Mucosa of stomach (tissue), 1 donor: ENCODE data around the gene FAM3B.

Source experiments
- H3K27me3 ChIP-seq: one replicate; pipeline ENCODE4 v1.7.0; 2013; ENCODE audit warnings: mild to moderate bottlenecking, low read length; ENCODE audit not compliant: control insufficient read depth, insufficient read depth
- H3K36me3 ChIP-seq: one replicate; pipeline ENCODE4 v1.7.0; 2013; ENCODE audit warnings: low read length; ENCODE audit not compliant: control insufficient read depth, insufficient read depth
- H3K4me1 ChIP-seq: one replicate; pipeline ENCODE4 v1.7.0; 2013; ENCODE audit warnings: mild to moderate bottlenecking, low read length; ENCODE audit not compliant: control insufficient read depth, insufficient read depth
- H3K4me3 ChIP-seq: one replicate; pipeline ENCODE4 v1.7.0; 2013; ENCODE audit warnings: low read length
- H3K9ac ChIP-seq: one replicate; pipeline ENCODE4 v1.7.0; 2013; ENCODE audit warnings: mild to moderate bottlenecking, low read length, moderate library complexity
- H3K9me3 ChIP-seq: one replicate; pipeline ENCODE4 v1.7.0; 2013; ENCODE audit warnings: mild to moderate bottlenecking, low read length, moderate library complexity; ENCODE audit not compliant: control insufficient read depth
- donor health status: Pancreatic carcinoma.

Gene FAM3B

DNA sequence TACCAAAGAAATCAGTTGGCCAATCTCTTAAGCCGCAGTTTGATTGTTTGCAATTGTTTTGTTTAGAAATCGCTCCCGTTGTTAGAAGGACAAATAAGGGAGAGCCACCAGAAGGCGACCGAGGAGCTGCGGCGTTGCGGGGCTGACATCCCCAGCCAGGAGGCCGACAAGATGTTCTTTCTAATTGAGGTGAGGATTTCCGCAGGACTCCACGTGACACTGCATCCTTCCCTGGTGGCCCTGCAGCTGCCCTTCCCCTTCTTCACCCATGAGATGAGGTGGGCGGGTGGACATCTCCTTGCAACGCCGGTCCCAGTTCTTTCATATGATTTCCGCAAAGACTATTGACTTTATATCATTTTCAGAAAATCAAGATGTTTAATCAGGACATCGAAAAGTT is 82.2 kb downstream of the FAM3B start:
- Histone ChIP-seq H3K4me1 (peaks cover 20% of the 10 kb centered on the region), H3K9me3 (no peaks in the 10 kb centered on the region), H3K27me3 (no peaks in the 10 kb centered on the region), H3K36me3 (peaks cover 4% of the 10 kb centered on the region), H3K9ac (no peak overlapping the region), H3K4me3 (no peak overlapping the region)

DNA sequence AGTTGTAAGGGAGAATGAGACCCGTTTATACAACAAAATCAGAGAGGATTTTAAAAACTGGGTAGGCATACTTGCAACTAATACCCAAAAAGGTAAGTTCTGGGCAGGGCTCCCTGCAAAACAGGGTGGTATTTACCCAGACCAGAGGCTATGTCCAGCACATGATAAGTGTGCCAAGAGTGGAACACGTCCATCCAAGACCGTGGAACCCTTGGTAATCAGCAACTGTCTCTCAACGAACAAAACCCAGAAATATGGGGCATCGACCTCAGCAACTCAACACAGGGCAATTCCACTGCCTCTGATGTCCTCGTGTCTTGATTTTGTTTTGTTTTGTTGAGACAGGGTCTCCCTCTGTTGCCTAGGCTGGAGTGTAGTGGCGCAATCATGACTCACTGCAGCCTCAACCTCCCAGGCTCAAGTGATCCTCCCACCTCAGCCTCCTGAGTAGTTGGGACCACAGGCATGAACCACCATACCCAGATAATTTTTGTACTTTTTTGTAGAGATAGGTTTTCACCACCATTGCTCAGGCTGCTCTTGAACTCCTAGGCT is 82.7 kb downstream of the FAM3B start:
- H3K9me3 ChIP-seq: no peaks in the 10 kb centered on the region
- peaks cover 20% of the 10 kb centered on the region for H3K4me1 ChIP-seq
- no peak overlapping the region for H3K9ac ChIP-seq
- no peaks in the 10 kb centered on the region for H3K27me3 ChIP-seq
- no peak overlapping the region for H3K4me3 ChIP-seq
- H3K36me3 ChIP-seq: peaks cover 4% of the 10 kb centered on the region

DNA sequence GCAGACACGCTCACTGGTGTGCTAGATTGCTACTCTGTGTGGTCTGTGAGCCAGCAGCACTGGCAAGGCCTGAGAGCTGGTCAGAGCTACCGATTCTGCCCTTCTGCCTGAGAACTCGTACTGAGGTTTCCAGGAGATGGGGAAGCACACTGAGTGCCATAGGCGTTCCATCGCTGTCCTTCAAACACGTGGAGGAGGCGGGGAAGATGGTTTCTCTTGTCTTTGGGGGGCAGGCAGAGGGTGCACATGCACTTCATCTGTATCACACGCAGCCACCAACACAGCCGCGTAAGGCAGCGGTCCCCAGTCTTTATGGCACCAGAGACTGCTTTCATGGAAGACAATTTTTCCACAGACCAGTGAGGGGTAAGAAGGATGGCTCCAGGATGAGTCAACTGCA is 85.6 kb downstream of the FAM3B start:
- H3K4me1 ChIP-seq: peaks cover 6% of the 10 kb centered on the region
- H3K36me3 ChIP-seq: peaks cover 4% of the 10 kb centered on the region

DNA sequence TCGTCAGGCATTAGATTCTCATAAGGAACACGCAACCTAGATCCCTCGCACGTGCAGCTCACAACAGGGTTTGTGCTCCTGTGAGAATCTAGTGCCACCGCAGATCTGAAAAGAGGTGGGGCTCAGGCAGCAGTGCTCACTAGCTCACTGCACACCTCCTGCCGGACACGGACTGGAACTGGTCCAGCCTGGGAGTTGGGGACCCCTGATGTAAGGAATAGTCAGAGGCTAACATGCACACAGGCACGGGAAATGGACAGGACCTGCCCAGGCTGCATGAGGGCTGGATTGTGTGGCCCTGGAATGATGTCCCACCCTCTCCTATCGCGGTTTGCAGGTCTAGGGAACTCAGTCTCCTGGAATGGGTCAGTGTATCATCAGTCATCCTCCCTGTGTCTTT is 86.2 kb downstream of the FAM3B start:
- H3K9me3 ChIP-seq: no peaks in the 10 kb centered on the region
- H3K4me3 ChIP-seq: no peak overlapping the region
- no peak overlapping the region for H3K9ac ChIP-seq
- H3K27me3 ChIP-seq: no peaks in the 10 kb centered on the region
- H3K4me1 ChIP-seq: peaks cover under 1% of the 10 kb centered on the region
- H3K36me3 ChIP-seq: peaks cover 4% of the 10 kb centered on the region

More for the DNA sequence above, 85.6 kb downstream of the FAM3B start:
- H3K27me3 ChIP-seq: no peaks in the 10 kb centered on the region
- no peaks in the 10 kb centered on the region for H3K9me3 ChIP-seq
- no peak overlapping the region for H3K4me3 ChIP-seq
- no peak overlapping the region for H3K9ac ChIP-seq

DNA sequence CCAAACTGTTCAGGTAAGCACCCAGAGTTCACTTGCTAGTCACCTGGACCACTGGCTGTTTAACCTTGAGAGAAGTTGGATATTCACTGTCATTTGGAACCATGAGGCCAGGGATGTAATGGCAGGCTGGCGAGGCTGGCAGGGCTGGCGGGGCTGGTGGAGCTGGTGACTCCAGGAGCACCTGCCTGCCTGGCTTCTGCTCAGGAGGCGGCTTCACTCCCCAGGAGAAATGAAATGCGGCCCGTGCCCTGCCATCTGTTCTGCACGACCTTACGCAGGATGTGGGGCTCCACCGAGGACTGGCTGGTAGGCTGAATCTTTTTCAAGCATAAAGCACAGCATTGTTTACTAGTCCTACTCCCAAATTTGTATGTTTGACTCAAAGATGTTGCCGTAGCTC is 86.7 kb downstream of the FAM3B start:
- Histone ChIP-seq H3K4me1 (no peaks in the 10 kb centered on the region), H3K36me3 (peaks cover 4% of the 10 kb centered on the region), H3K9ac (no peak overlapping the region), H3K4me3 (no peak overlapping the region), H3K9me3 (no peaks in the 10 kb centered on the region), H3K27me3 (no peaks in the 10 kb centered on the region)

DNA sequence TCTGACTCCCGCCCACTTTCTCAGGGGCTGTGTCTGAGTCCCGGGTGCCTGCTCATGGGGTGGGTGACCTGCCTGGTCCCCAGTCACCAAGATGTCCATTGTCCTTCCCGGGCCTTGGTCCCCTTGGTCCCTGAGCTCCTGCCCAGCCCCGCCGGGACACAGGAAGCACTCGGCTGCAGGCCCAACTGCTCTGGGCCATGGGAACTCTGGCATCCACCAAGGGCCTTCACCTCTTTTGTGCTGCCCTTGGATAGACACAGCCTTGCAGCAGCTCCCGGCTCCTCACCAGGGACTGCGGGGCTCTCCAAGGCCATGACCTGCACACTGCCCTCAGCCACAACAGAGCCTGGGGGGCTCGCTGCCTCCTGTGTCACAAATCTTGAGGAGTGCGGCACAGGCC is 87.4 kb downstream of the FAM3B start:
- Histone ChIP-seq H3K9ac (no peak overlapping the region), H3K27me3 (no peaks in the 10 kb centered on the region), H3K9me3 (no peaks in the 10 kb centered on the region), H3K4me1 (no peaks in the 10 kb centered on the region), H3K4me3 (no peak overlapping the region), H3K36me3 (peaks cover 4% of the 10 kb centered on the region)

DNA sequence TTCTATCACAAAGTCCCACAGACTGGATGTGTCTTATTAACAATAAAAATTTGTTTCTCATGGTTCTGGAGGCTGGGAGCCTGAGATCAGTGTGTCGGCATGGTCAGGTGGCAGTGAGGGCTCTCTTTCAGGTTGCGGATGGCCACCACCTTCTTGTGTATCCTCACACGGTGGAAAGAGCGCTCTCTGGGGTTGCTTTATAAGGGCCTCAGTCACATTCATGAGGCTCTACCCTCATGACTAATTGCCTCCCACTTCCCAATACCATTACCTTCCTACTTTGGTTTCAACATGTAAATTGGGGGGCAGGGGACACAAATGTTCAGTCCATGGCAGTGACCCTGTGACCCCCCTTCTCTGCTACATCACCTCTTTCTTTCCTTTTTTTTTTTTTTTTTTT is 88.7 kb downstream of the FAM3B start:
- no peaks in the 10 kb centered on the region for H3K9me3 ChIP-seq
- H3K4me1 ChIP-seq: no peaks in the 10 kb centered on the region
- no peak overlapping the region for H3K4me3 ChIP-seq
- peaks cover 4% of the 10 kb centered on the region for H3K36me3 ChIP-seq
- H3K9ac ChIP-seq: no peak overlapping the region
- H3K27me3 ChIP-seq: no peaks in the 10 kb centered on the region

DNA sequence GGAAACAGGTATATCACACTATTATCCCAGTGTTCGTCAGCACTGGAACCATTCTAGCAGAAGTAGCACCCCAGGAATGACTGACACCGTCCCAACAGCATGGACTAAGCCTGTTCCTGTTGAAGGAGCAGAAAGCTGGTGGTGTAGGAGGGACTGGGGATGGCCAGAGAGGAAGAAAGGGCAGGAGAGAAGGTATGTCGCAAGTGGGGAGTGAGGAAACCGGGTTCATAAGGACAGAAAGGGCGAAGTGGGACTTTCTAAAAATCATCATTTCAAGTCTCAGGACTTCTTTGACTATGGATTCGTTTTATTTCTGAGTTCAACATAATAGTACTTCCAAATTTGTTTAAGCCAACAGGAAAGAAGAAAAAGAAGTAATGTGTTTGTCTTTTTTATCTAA is 89.7 kb downstream of the FAM3B start:
- H3K4me1 ChIP-seq: peaks cover 3% of the 10 kb centered on the region
- no peak overlapping the region for H3K4me3 ChIP-seq
- H3K27me3 ChIP-seq: no peaks in the 10 kb centered on the region
- no peaks in the 10 kb centered on the region for H3K9me3 ChIP-seq
- no peak overlapping the region for H3K9ac ChIP-seq
- peaks cover 4% of the 10 kb centered on the region for H3K36me3 ChIP-seq
